Neural progenitor cell (in vitro differentiated cells): ENCODE data around the gene HMCN1. TPM values are rescaled to one million over a fixed set of nuclear protein-coding genes. Genes with fewer than 3 reads are reported as not detected.

Source experiments
- DNase-seq: peaks from one replicate; pipeline ENCODE4 v3.0.0-alpha.2; 2016; ENCODE audit warnings: low spot score
- H2AFZ ChIP-seq: fragments of 200-600 bp; sonication (generic); replicated peaks from 2 replicates; pipeline ENCODE4 v1.6.1; 2016; ENCODE audit warnings: antibody characterized with exemption
- H3F3A ChIP-seq: fragments of 200-600 bp; sonication (generic); 2 replicates; pipeline ENCODE4 v1.6.1; 2016; ENCODE audit warnings: antibody characterized with exemption, low read depth
- H3K27ac ChIP-seq: fragments of 200-600 bp; sonication (generic); 2 replicates; pipeline ENCODE4 v1.5.1; 2016; ENCODE audit warnings: mild to moderate bottlenecking
- H3K27me3 ChIP-seq: fragments of 200-600 bp; sonication (generic); 2 replicates; pipeline ENCODE4 v1.6.1; 2016; ENCODE audit warnings: mild to moderate bottlenecking, moderate library complexity
- H3K36me3 ChIP-seq: fragments of 200-600 bp; sonication (generic); 2 replicates; pipeline ENCODE4 v1.5.1; 2016
- H3K4me1 ChIP-seq: fragments of 200-600 bp; sonication (generic); 2 replicates; pipeline ENCODE4 v1.6.1; 2016; ENCODE audit warnings: mixed run types
- H3K4me2 ChIP-seq: fragments of 200-600 bp; sonication (generic); 2 replicates; pipeline ENCODE4 v1.6.1; 2016
- H3K4me3 ChIP-seq: fragments of 200-600 bp; sonication (generic); 2 replicates; pipeline ENCODE4 v1.5.1; 2016
- H3K79me2 ChIP-seq: fragments of 200-600 bp; sonication (generic); 2 replicates; pipeline ENCODE4 v1.6.1; 2016; ENCODE audit warnings: low read depth
- H3K9ac ChIP-seq: fragments of 200-600 bp; sonication (generic); 2 replicates; pipeline ENCODE4 v1.6.1; 2016
- H3K9me3 ChIP-seq: fragments of 200-600 bp; sonication (generic); 2 replicates; pipeline ENCODE4 v1.5.1; 2016; ENCODE audit warnings: low read depth
- H4K20me1 ChIP-seq: fragments of 200-600 bp; sonication (generic); 2 replicates; pipeline ENCODE4 v1.6.1; 2016; ENCODE audit warnings: low read depth
- H3K27ac Mint-ChIP-seq: 3 replicates; pipeline ENCODE4 v1.8.0; 2021; ENCODE audit warnings: mixed read lengths
- H3K27me3 Mint-ChIP-seq: 2 replicates; pipeline ENCODE4 v1.8.0; 2022; ENCODE audit warnings: low read depth, mild to moderate bottlenecking, inconsistent platforms, moderate library complexity, mixed read lengths; ENCODE audit not compliant: insufficient read depth
- H3K36me3 Mint-ChIP-seq: 3 replicates; pipeline ENCODE4 v1.8.0; 2021; ENCODE audit warnings: mixed read lengths
- H3K4me1 Mint-ChIP-seq: 3 replicates; pipeline ENCODE4 v1.8.0; 2021; ENCODE audit warnings: mixed read lengths
- H3K4me3 Mint-ChIP-seq: 3 replicates; pipeline ENCODE4 v1.8.0; 2021; ENCODE audit warnings: mild to moderate bottlenecking, moderate library complexity, mixed read lengths
- H3K9me3 Mint-ChIP-seq: 3 replicates; pipeline ENCODE4 v1.8.0; 2020; ENCODE audit warnings: mixed read lengths
- CTCF ChIP-seq: fragments of 200-600 bp; sonication (generic); IDR thresholded peaks from 2 replicates; pipeline ENCODE4 v1.5.1; 2017; ENCODE audit warnings: antibody characterized with exemption, mild to moderate bottlenecking
- EZH2 ChIP-seq: fragments of 200-600 bp; sonication (generic); IDR thresholded peaks from 2 replicates; pipeline ENCODE4 v1.6.1; 2017; ENCODE audit warnings: antibody characterized with exemption, mild to moderate bottlenecking, moderate library complexity
- EZH2phosphoT487 ChIP-seq: fragments of 200-600 bp; sonication (generic); IDR thresholded peaks from 2 replicates; pipeline ENCODE4 v1.6.1; 2017; ENCODE audit warnings: antibody characterized with exemption
- total RNA-seq: library from RNA; depleted of rRNA; stranded (reverse); fragments of >200 nt; gene quantifications from 2 replicates; pipeline ENCODE4 v1.2.3, GENCODE V29; 2015; ENCODE audit warnings: low replicate concordance

Gene HMCN1
- total RNA-seq = 18.7 and 26.4 TPM in 2 replicates

GRCh38 chr1:185733818-185734735 lies at the start of gene HMCN1:
HMCN1 (plus strand) TSS chr1:185734391; CDS start chr1:185734780, 389 bp downstream.
- H3K4me3 ChIP-seq = peak within 1 kb of the TSS; percentile 72
- Mint-ChIP-seq H3K36me3 (no peaks in the 10 kb centered on the region), H3K27me3 (peaks cover 8% of the 10 kb centered on the region), H3K4me3 (peak within 1 kb of the TSS; percentile 88), H3K4me1 (peaks cover 20% of the 10 kb centered on the region), H3K27ac (peak within 1 kb of the TSS; percentile 85), H3K9me3 (peaks cover 2% of the 10 kb centered on the region)
- H3K9ac ChIP-seq = peak within 1 kb of the TSS; percentile 47
- DNase-seq = peak; percentile 91
- TF ChIP-seq EZH2phosphoT487 (no peak), CTCF (peak; percentile 64)
- no peaks in the 10 kb centered on the region for H3K36me3 ChIP-seq
- H3K27me3 ChIP-seq = no peaks in the 10 kb centered on the region
- H3K79me2 ChIP-seq = no peaks in the 10 kb centered on the region
- H3K27ac ChIP-seq = peak within 1 kb of the TSS; percentile 60
- peak within 1 kb of the TSS; percentile 88 for H3K4me2 ChIP-seq
- peak within 1 kb of the TSS; percentile 93 for H2AFZ ChIP-seq
- H3K4me1 ChIP-seq = peaks cover 11% of the 10 kb centered on the region
- peaks cover 27% of the 10 kb centered on the region for H3F3A ChIP-seq
- H3K9me3 ChIP-seq = no peaks in the 10 kb centered on the region
- no peaks in the 10 kb centered on the region for H4K20me1 ChIP-seq

GRCh38 chr1:185686821-185687778 lies 47.1 kb upstream of the HMCN1 start:
- no peaks in the 10 kb centered on the region for H3K36me3 Mint-ChIP-seq
- peaks cover 9% of the 10 kb centered on the region for H3K27me3 Mint-ChIP-seq
- H3K9me3 Mint-ChIP-seq = no peaks in the 10 kb centered on the region
- no peak overlapping the region for H3K27ac Mint-ChIP-seq
- Histone ChIP-seq H3K79me2 (no peaks in the 10 kb centered on the region), H3K4me2 (no peak overlapping the region), H2AFZ (no peak overlapping the region), H3K27me3 (no peaks in the 10 kb centered on the region), H3F3A (no peaks in the 10 kb centered on the region), H4K20me1 (no peaks in the 10 kb centered on the region), H3K27ac (no peak overlapping the region), H3K4me3 (no peak overlapping the region), H3K9ac (no peak overlapping the region), H3K4me1 (no peaks in the 10 kb centered on the region), H3K9me3 (no peaks in the 10 kb centered on the region), H3K36me3 (no peaks in the 10 kb centered on the region)
- no peaks in the 10 kb centered on the region for H3K4me1 Mint-ChIP-seq
- DNase-seq = no peak
- TF ChIP-seq CTCF = no peak
- TF ChIP-seq EZH2 = no peak
- no peak for TF ChIP-seq EZH2phosphoT487
- H3K4me3 Mint-ChIP-seq = no peak overlapping the region

- no peaks in the 10 kb centered on the region for H3K9me3 Mint-ChIP-seq
- no peaks in the 10 kb centered on the region for H3F3A ChIP-seq
- no peaks in the 10 kb centered on the region for H3K4me1 ChIP-seq
- DNase-seq = no peak
- H2AFZ ChIP-seq = no peak overlapping the region
- H3K9me3 ChIP-seq = no peaks in the 10 kb centered on the region
- H3K27ac ChIP-seq = no peak overlapping the region
- H3K4me1 Mint-ChIP-seq = no peaks in the 10 kb centered on the region
- no peak overlapping the region for H3K4me3 Mint-ChIP-seq
- H3K4me2 ChIP-seq = no peak overlapping the region
- no peak overlapping the region for H3K9ac ChIP-seq
- H3K27ac Mint-ChIP-seq = no peak overlapping the region
- H4K20me1 ChIP-seq = no peaks in the 10 kb centered on the region
- no peaks in the 10 kb centered on the region for H3K36me3 ChIP-seq
- H3K27me3 ChIP-seq = no peaks in the 10 kb centered on the region
- peaks cover 5% of the 10 kb centered on the region for H3K27me3 Mint-ChIP-seq
- TF ChIP-seq EZH2phosphoT487 (no peak), CTCF (no peak), EZH2 (no peak)
- no peaks in the 10 kb centered on the region for H3K36me3 Mint-ChIP-seq
- H3K4me3 ChIP-seq = no peak overlapping the region
- no peaks in the 10 kb centered on the region for H3K79me2 ChIP-seq
Observed at GRCh38 chr1:185690527-185690926, 43.7 kb upstream of the HMCN1 start.
